ENCODE data around the gene ZNF512B.

- TF ChIP-seq POLR2A (IDR thresholded peaks at IDR 0.05; ENCODE audit: low read depth, low read length) (no peak), POLR2AphosphoS5 (IDR thresholded peaks at IDR 0.05; ENCODE audit: low read depth, low read length) (no peak), SPI1 (IDR thresholded peaks at IDR 0.05; ENCODE audit: low read depth, low read length) (no peak), TAF1 (IDR thresholded peaks at IDR 0.05; ENCODE audit: low read depth, low read length) (no peak)
These were observed 7.0 kb downstream of the ZNF512B start for GRCh38 chr20:63962426-63963347.
